CD14-positive monocyte (primary cell): ENCODE measurements around the gene MSI2. TPM values are rescaled to one million over a fixed set of nuclear protein-coding genes. Genes with fewer than 3 reads are reported as not detected.
A peak's percentile ranks its signal among the peaks of the same experiment; 100 is the strongest.

ENCODE experiments used
- DNase-seq, 3 donors: peaks; one replicate each; pipeline ENCODE4 v3.0.0-alpha.2; 2011 to 2022
- H2AFZ ChIP-seq: 2 replicates; pipeline ENCODE4 v1.6.0; 2012; ENCODE audit warnings: mild to moderate bottlenecking, low read depth, low read length, inconsistent platforms; ENCODE audit not compliant: insufficient read depth, poor library complexity, severe bottlenecking
- H3K27ac ChIP-seq, 2 donors: 1 replicate in 1 of 2; 2 replicates in 1 of 2; pipeline ENCODE4 v1.5.1; 2012 to 2013; ENCODE audit warnings: low read length in 2 of 2, control low read depth in 1 of 2, inconsistent platforms in 1 of 2, low read depth in 1 of 2, mild to moderate bottlenecking in 1 of 2
- H3K27me3 ChIP-seq, 2 donors: one replicate each; pipeline versions ENCODE4 v1.6.0 to v1.6.1; 2011 to 2013; ENCODE audit warnings: low read length in 2 of 2; ENCODE audit not compliant: control insufficient read depth in 2 of 2, insufficient read depth in 2 of 2
- H3K36me3 ChIP-seq, 2 donors: replicated peaks in 1 of 2; 1 replicate in 1 of 2; 2 replicates in 1 of 2; pipeline versions ENCODE4 v1.5.1 to v1.6.1; 2012 to 2013; ENCODE audit warnings: low read length in 2 of 2, control low read depth in 1 of 2, inconsistent platforms in 1 of 2, mild to moderate bottlenecking in 1 of 2; ENCODE audit not compliant: insufficient read depth in 2 of 2, control insufficient read depth in 1 of 2
- H3K4me1 ChIP-seq, 2 donors: 1 replicate in 1 of 2; 2 replicates in 1 of 2; pipeline versions ENCODE4 v1.5.1 to v1.6.1; 2012 to 2013; ENCODE audit warnings: low read length in 2 of 2, control low read depth in 1 of 2, inconsistent platforms in 1 of 2, mild to moderate bottlenecking in 1 of 2, moderate library complexity in 1 of 2; ENCODE audit not compliant: insufficient read depth in 2 of 2, control insufficient read depth in 1 of 2
- H3K4me2 ChIP-seq: replicated peaks from 2 replicates; pipeline ENCODE3; 2012; ENCODE audit warnings: low read length, moderate library complexity, mild to moderate bottlenecking; ENCODE audit not compliant: poor library complexity, severe bottlenecking; ENCODE audit errors: extremely low read depth
- H3K4me3 ChIP-seq, 3 experiments: fragments of 200-600 bp in 1 of 3; sonication (generic) in 1 of 3; replicated peaks in 1 of 3; 1 replicate in 2 of 3; 2 replicates in 1 of 3; pipeline ENCODE4 v1.5.1; 2011 to 2013; ENCODE audit warnings: low read length in 3 of 3, mild to moderate bottlenecking in 3 of 3, control low read depth in 2 of 3, low read depth in 2 of 3, inconsistent platforms in 1 of 3, moderate library complexity in 1 of 3
- H3K79me2 ChIP-seq: 2 replicates; pipeline ENCODE4 v1.6.0; 2012; ENCODE audit warnings: mild to moderate bottlenecking, control low read depth, inconsistent platforms, low read length, moderate library complexity; ENCODE audit not compliant: insufficient read depth
- H3K9ac ChIP-seq: 2 replicates; pipeline ENCODE4 v1.6.0; 2017; ENCODE audit warnings: low read length, mild to moderate bottlenecking; ENCODE audit not compliant: insufficient read depth, poor library complexity, severe bottlenecking
- H3K9me3 ChIP-seq, 2 donors: replicated peaks in 1 of 2; 1 replicate in 1 of 2; 2 replicates in 1 of 2; pipeline versions ENCODE4 v1.5.1 to v1.6.1; 2012 to 2013; ENCODE audit warnings: low read length in 2 of 2, control low read depth in 1 of 2; ENCODE audit not compliant: control insufficient read depth in 1 of 2, insufficient read depth in 1 of 2
- H4K20me1 ChIP-seq: 2 replicates; pipeline ENCODE4 v1.6.0; 2012; ENCODE audit warnings: mild to moderate bottlenecking, low read length, control low read depth, moderate library complexity; ENCODE audit not compliant: insufficient read depth
- H3K27ac Mint-ChIP-seq, 7 donors: one replicate each; pipeline ENCODE4 v1.8.0; 2020; ENCODE audit warnings: mild to moderate bottlenecking in 7 of 7, mixed read lengths in 7 of 7, moderate library complexity in 6 of 7, inconsistent platforms in 2 of 7
- H3K27me3 Mint-ChIP-seq, 3 donors: one replicate each; pipeline ENCODE4 v1.8.0; 2021 to 2022; ENCODE audit warnings: low read depth in 3 of 3, mild to moderate bottlenecking in 3 of 3, mixed read lengths in 3 of 3, moderate library complexity in 3 of 3, inconsistent platforms in 1 of 3
- H3K36me3 Mint-ChIP-seq, 2 donors: one replicate each; pipeline ENCODE4 v1.8.0; 2020; ENCODE audit warnings: mixed read lengths in 2 of 2, inconsistent platforms in 1 of 2, mild to moderate bottlenecking in 1 of 2
- H3K4me1 Mint-ChIP-seq: one replicate; pipeline ENCODE4 v1.8.0; 2020; ENCODE audit warnings: mild to moderate bottlenecking, mixed read lengths
- H3K4me3 Mint-ChIP-seq, 2 donors: one replicate each; pipeline ENCODE4 v1.8.0; 2020; ENCODE audit warnings: mild to moderate bottlenecking in 2 of 2, mixed read lengths in 2 of 2, moderate library complexity in 1 of 2
- H3K9me3 Mint-ChIP-seq, 7 donors: one replicate each; pipeline ENCODE4 v1.8.0; 2020 to 2022; ENCODE audit warnings: mixed read lengths in 7 of 7, mild to moderate bottlenecking in 6 of 7, moderate library complexity in 6 of 7, inconsistent platforms in 2 of 7
- WGBS: methylation state at CpG from one replicate; pipeline ENCODE4 v1.1.5; 2013; ENCODE audit warnings: missing lambda C conversion rate; ENCODE audit not compliant: insufficient coverage; 5-methylcytosine and 5-hydroxymethylcytosine counted together
- intact Hi-C, 2 donors: fragments of 100-400 bp; cut with micrococcal nuclease; formaldehyde crosslinking; loops; one replicate each; pipeline versions ENCODE4 v1.15.0 to v1.15.1; 2023
- polyA plus RNA-seq, 3 donors: library from polyadenylated mRNA; depleted of rRNA in 1 of 3; unstranded in 2 of 3; stranded (reverse) in 1 of 3; fragments of 300-500 nt in 2 of 3; fragments of >200 nt in 1 of 3; fragmentation: Illumina TruSeq in 2 of 3; gene quantifications; 1 replicate in 2 of 3; 2 replicates in 1 of 3; pipeline ENCODE4 v1.2.3, GENCODE V29; 2012 to 2021
- TF ChIP-seq, protein P1 (sequence below): fragments of 200-600 bp; IDR thresholded peaks from one replicate; pipeline ENCODE4 v1.8.0; 2022; ENCODE audit warnings: antibody characterized with exemption, mild to moderate bottlenecking

The MSI2 gene
- polyA plus RNA-seq, 3 donors: 0.20 to 6.6 (median 0.37) TPM

DNA sequence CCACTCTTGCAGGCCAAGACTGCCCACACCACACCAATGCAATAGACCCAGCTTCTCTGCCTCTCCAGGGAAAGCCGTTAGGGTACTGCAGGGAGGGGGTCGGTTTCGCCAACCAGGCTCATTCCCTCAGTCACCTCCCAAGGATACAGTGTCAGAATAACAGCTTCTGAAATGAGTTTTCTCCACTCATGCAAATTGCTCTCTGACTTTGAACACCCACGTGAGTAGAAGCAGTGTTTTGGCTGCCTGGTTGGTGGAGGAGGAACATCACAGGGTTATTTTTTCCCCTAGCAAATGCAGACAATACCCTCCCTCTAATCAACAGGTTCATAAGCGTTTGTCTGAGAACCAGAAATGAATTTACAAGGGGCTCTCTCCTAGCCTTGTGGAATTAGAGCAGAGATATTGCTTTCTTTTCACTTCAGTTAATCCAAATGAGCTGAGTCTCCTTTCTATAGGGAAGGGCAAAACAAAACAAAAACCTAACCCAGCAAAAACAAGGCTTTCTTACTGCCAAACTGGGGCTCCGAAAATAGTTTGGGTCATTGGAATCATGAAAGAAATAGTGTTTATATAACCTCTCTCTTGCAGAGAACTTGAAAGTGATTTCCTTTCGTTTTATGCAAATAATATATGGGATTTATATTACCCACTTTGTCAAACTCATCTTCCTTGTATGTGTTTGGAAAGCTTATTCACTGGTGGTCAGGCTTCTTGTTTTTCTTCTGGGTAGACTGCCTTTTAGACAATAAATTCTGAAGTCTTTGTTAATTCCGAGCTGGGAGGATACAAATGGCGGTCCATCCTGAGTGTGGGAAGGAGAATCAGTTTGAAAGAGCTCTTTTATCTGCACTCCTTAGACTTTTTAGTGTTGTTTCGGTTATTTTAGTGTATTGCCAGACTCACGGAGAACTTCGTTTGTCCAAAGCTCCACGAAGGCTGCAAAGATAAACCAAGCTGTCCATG, 229.9 kb downstream of the MSI2 start:
- no peaks in the 10 kb centered on the region for H4K20me1 ChIP-seq
- no peak overlapping the region for H3K4me3 ChIP-seq
- no peaks in the 10 kb centered on the region for H3K9me3 Mint-ChIP-seq
- H3K27me3 ChIP-seq: no peaks in the 10 kb centered on the region
- TF ChIP-seq, protein P1, sequence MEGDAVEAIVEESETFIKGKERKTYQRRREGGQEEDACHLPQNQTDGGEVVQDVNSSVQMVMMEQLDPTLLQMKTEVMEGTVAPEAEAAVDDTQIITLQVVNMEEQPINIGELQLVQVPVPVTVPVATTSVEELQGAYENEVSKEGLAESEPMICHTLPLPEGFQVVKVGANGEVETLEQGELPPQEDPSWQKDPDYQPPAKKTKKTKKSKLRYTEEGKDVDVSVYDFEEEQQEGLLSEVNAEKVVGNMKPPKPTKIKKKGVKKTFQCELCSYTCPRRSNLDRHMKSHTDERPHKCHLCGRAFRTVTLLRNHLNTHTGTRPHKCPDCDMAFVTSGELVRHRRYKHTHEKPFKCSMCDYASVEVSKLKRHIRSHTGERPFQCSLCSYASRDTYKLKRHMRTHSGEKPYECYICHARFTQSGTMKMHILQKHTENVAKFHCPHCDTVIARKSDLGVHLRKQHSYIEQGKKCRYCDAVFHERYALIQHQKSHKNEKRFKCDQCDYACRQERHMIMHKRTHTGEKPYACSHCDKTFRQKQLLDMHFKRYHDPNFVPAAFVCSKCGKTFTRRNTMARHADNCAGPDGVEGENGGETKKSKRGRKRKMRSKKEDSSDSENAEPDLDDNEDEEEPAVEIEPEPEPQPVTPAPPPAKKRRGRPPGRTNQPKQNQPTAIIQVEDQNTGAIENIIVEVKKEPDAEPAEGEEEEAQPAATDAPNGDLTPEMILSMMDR: no peak
- intact Hi-C loops: no loop called here
- 78% methylated on average over 8 of the region's 13 CpGs for WGBS
- no peak for DNase-seq
- H3K27me3 Mint-ChIP-seq: peaks cover 0 to 1% (median 0%) of the 10 kb centered on the region in 3 donors
- no peak overlapping the region for H3K27ac ChIP-seq
- H2AFZ ChIP-seq: no peak overlapping the region
- H3K36me3 ChIP-seq: no peaks in the 10 kb centered on the region
- H3K27ac Mint-ChIP-seq: no peak overlapping the region
- no peak overlapping the region for H3K4me3 Mint-ChIP-seq
- no peaks in the 10 kb centered on the region for H3K36me3 Mint-ChIP-seq
- H3K4me2 ChIP-seq: no peak overlapping the region
- peaks cover 34% of the 10 kb centered on the region for H3K4me1 Mint-ChIP-seq
- no peak overlapping the region for H3K9ac ChIP-seq
- H3K79me2 ChIP-seq: no peaks in the 10 kb centered on the region
- no peaks in the 10 kb centered on the region for H3K9me3 ChIP-seq
- H3K4me1 ChIP-seq: peaks cover 15 to 17% of the 10 kb centered on the region in 2 donors

DNA sequence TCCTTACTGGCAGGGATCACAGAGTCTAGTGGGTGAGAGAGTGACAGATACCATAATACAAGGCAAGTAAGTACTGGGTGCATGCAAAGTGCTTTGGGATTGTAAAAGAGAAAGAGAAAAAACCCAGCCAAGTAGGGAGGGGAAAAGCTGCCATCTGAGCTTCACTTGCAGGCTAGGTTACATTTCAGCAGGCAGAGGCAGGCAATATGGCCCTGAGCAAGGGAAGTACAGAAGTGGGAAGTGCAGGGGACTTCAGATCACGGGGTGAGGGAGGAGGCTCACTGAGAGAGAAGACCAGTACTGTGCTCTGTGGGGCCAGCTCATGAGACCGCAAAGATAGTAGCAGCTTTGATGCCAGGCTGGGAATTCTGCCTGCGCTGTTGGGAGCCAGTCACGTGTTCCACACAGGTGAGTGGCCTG, 230.6 kb downstream of the MSI2 start:
- Histone ChIP-seq H3K9ac (no peak overlapping the region), H3K9me3 (no peaks in the 10 kb centered on the region), H3K27me3 (no peaks in the 10 kb centered on the region), H2AFZ (no peak overlapping the region), H3K79me2 (no peaks in the 10 kb centered on the region), H3K4me1 (peaks cover 15 to 17% of the 10 kb centered on the region in 2 donors), H3K4me3 (no peak overlapping the region), H3K36me3 (no peaks in the 10 kb centered on the region), H3K27ac (no peak overlapping the region), H4K20me1 (no peaks in the 10 kb centered on the region), H3K4me2 (peak overlapping the region; percentile 7)
- Mint-ChIP-seq H3K27ac (peak overlapping the region in 1 of 7 donors; percentile 16), H3K27me3 (peaks cover 0 to 1% (median 0%) of the 10 kb centered on the region in 3 donors), H3K36me3 (no peaks in the 10 kb centered on the region), H3K4me1 (peaks cover 34% of the 10 kb centered on the region), H3K4me3 (peak overlapping the region in 1 of 2 donors; percentile 12), H3K9me3 (no peaks in the 10 kb centered on the region)
- intact Hi-C loops: no loop called here
- 24% methylated on average over 4 of the region's 4 CpGs for WGBS
- TF ChIP-seq, protein P1: no peak
- DNase-seq: peak; percentile 35 to 58 (median 40)
